Suprapubic skin (tissue), 4 donors: Measurements from ENCODE around the gene NPAS2. TPM values are rescaled to one million over a fixed set of nuclear protein-coding genes. Genes with fewer than 3 reads are reported as not detected.
A peak's percentile ranks its signal among the peaks of the same experiment; 100 is the strongest.

ENCODE experiments used
- DNase-seq, 2 donors: peaks; one replicate each; pipeline ENCODE4 v3.0.0-alpha.2; 2019; ENCODE audit warnings: low spot score in 2 of 2
- H3K27ac ChIP-seq: fragments of 200-600 bp; sonication (generic); one replicate; pipeline ENCODE4 v1.5.1; 2019
- H3K27me3 ChIP-seq: fragments of 200-600 bp; sonication (generic); one replicate; pipeline ENCODE4 v1.5.1; 2019
- H3K36me3 ChIP-seq: fragments of 200-600 bp; sonication (generic); one replicate; pipeline ENCODE4 v1.5.1; 2019
- H3K4me1 ChIP-seq: fragments of 200-600 bp; sonication (generic); one replicate; pipeline ENCODE4 v1.5.1; 2019
- H3K4me3 ChIP-seq: fragments of 200-600 bp; sonication (generic); one replicate; pipeline ENCODE4 v1.5.1; 2019; ENCODE audit warnings: mild to moderate bottlenecking
- H3K9me3 ChIP-seq: fragments of 200-600 bp; sonication (generic); one replicate; pipeline ENCODE4 v1.5.1; 2019
- CTCF ChIP-seq, 2 donors: fragments of 200-600 bp in 1 of 2; fragments of 450-650 bp in 1 of 2; sonication (generic) in 1 of 2; IDR thresholded peaks; one replicate each; pipeline ENCODE4 v1.5.1; 2016 to 2019; ENCODE audit warnings: antibody characterized with exemption in 2 of 2, mild to moderate bottlenecking in 1 of 2, moderate library complexity in 1 of 2
- EP300 ChIP-seq: sonication (generic); formaldehyde crosslinking; IDR thresholded peaks from one replicate; pipeline ENCODE4 v1.6.1; 2017; ENCODE audit warnings: antibody characterized with exemption
- POLR2A ChIP-seq, 2 donors: fragments of 450-650 bp; IDR thresholded peaks; one replicate each; pipeline ENCODE4 v1.6.1; 2017; ENCODE audit warnings: antibody characterized with exemption in 2 of 2, mild to moderate bottlenecking in 2 of 2, moderate library complexity in 2 of 2
- POLR2AphosphoS5 ChIP-seq, 3 donors: sonication (generic); formaldehyde crosslinking; IDR thresholded peaks; one replicate each; pipeline ENCODE4 v1.6.1; 2017; ENCODE audit warnings: antibody characterized with exemption in 3 of 3
- WGBS: methylation state at CpG from one replicate; pipeline ENCODE4 v1.1.5; 2018; 5-methylcytosine and 5-hydroxymethylcytosine counted together
- total RNA-seq, 4 donors: library from RNA; depleted of rRNA; stranded (reverse); fragments of >200 nt; gene quantifications; one replicate each; pipeline ENCODE4 v1.1.0, GENCODE V29; 2016

Gene NPAS2
- total RNA-seq, 4 donors from 2014 or later = 46.5 to 90.1 (median 62.9) TPM

GRCh38 chr2:100980046-100980445, 160.1 kb downstream of the NPAS2 start:
- Histone ChIP-seq H3K27me3 (no peaks in the 10 kb centered on the region), H3K36me3 (peaks cover 24% of the 10 kb centered on the region), H3K9me3 (no peaks in the 10 kb centered on the region), H3K27ac (no peak overlapping the region), H3K4me1 (no peaks in the 10 kb centered on the region), H3K4me3 (no peak overlapping the region)
- 95% methylated on average over 12 of the region's 12 CpGs for WGBS
- no peak for TF ChIP-seq POLR2A (IDR thresholded peaks at IDR 0.05)
- no peak for TF ChIP-seq CTCF (IDR thresholded peaks at IDR 0.05)
- no peak for TF ChIP-seq POLR2AphosphoS5 (IDR thresholded peaks at IDR 0.05)
- no peak for TF ChIP-seq EP300
- no peak for DNase-seq

DNA sequence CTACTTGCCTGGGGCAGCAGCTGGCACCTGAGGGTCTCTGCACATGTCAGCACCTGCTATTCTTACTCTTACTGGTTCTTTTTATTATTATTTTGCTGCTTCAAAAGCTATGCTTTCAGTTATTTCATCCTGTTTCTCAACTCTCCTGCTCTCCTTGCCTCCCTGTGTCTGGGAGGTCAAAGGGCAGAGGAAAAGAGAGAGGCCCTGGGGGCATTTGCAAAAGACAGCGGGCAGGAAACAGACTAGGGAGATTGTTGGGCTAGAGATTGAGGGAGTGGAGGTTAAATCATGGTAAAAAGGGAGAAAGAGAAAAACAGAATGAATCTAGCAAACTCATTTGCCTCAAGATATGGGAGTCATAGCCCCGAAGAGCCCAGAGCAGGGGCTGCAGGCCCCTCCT, 161.1 kb downstream of the NPAS2 start:
- TF ChIP-seq EP300 = no peak
- no peak for TF ChIP-seq POLR2A (IDR thresholded peaks at IDR 0.05)
- no peak for TF ChIP-seq POLR2AphosphoS5 (IDR thresholded peaks at IDR 0.05)
- TF ChIP-seq CTCF (IDR thresholded peaks at IDR 0.05) = no peak
- DNase-seq = no peak
- H3K4me3 ChIP-seq = no peak overlapping the region
- H3K4me1 ChIP-seq = no peaks in the 10 kb centered on the region
- H3K27ac ChIP-seq = no peak overlapping the region
- no peaks in the 10 kb centered on the region for H3K9me3 ChIP-seq
- peaks cover 16% of the 10 kb centered on the region for H3K36me3 ChIP-seq
- WGBS = 78% methylated on average over 2 of the region's 2 CpGs
- no peaks in the 10 kb centered on the region for H3K27me3 ChIP-seq

- no peaks in the 10 kb centered on the region for H3K4me1 ChIP-seq
- peak in 1 of 2 donors; percentile 44 for DNase-seq
- no peaks in the 10 kb centered on the region for H3K27me3 ChIP-seq
- peaks cover 6% of the 10 kb centered on the region for H3K36me3 ChIP-seq
- H3K9me3 ChIP-seq = no peaks in the 10 kb centered on the region
- 80% methylated on average over 8 of the region's 8 CpGs for WGBS
- H3K4me3 ChIP-seq = no peak overlapping the region
- no peak for TF ChIP-seq CTCF (IDR thresholded peaks at IDR 0.05)
- TF ChIP-seq POLR2AphosphoS5 (IDR thresholded peaks at IDR 0.05) = no peak
- TF ChIP-seq POLR2A (IDR thresholded peaks at IDR 0.05) = no peak
- TF ChIP-seq EP300 = no peak
- H3K27ac ChIP-seq = no peak overlapping the region
Observed at GRCh38 chr2:100982431-100982861, 162.5 kb downstream of the NPAS2 start.

DNA sequence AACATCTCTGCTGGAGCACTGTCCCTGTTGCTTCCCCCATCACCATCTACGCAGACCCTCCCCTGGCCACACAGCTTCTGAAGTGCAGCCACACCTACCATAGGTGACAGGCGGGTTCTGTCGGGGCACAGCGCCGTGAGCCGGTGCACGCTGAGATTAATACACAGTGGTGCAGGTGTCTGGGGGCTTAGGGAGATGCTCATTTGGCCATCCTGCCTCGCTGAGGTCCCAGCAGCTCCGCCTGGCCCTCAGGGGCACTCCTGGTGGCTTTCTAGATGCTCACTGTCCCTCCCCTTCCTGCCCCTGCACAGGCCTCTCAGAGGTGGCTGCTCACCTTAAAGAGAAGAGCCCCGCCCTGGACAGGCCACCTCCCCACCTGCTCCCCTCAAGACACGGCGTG, 163.3 kb downstream of the NPAS2 start:
- no peak overlapping the region for H3K27ac ChIP-seq
- no peaks in the 10 kb centered on the region for H3K9me3 ChIP-seq
- WGBS = 94% methylated on average over 10 of the region's 12 CpGs

More for the DNA sequence above, 163.3 kb downstream of the NPAS2 start:
- Histone ChIP-seq H3K4me3 (no peak overlapping the region), H3K36me3 (peaks cover 7% of the 10 kb centered on the region), H3K4me1 (no peaks in the 10 kb centered on the region), H3K27me3 (no peaks in the 10 kb centered on the region)
- DNase-seq = peak in 1 of 2 donors; percentile 55
- TF ChIP-seq POLR2AphosphoS5 (IDR thresholded peaks at IDR 0.05) = no peak
- no peak for TF ChIP-seq CTCF (IDR thresholded peaks at IDR 0.05)
- no peak for TF ChIP-seq EP300
- no peak for TF ChIP-seq POLR2A (IDR thresholded peaks at IDR 0.05)
